HG03103 (cell line): ENCODE results near the gene KIRREL1.

Experiments used
- ATAC-seq: cut with Tn5 transposase; IDR thresholded peaks from one replicate; pipeline ENCODE4 v1.9.1; 2021; ENCODE audit warnings: low read depth; ENCODE audit not compliant: unreplicated experiment

Gene KIRREL1

DNA sequence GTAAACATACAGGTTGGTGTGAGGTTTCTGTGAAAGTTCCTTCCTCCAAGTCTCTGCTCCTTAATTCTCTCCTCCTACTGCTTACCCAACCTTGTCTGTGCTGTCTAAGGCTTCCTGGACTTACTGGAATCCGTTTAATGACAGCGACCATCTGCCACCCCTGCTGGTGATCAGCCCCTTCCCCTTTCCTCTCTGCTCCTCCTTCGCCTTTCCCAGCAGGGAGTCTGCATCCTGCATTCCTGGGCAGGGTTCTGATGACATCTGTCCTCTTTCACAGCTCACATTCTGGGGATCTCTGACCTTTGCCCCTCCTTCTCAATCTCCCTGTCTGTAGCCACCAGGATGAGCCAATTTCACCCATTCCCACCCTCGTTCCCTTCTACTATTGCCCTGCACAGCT, 66.5 kb downstream of the KIRREL1 start:
- no peak for ATAC-seq

GRCh38 chr1:158062174-158062573, 68.7 kb downstream of the KIRREL1 start:
- no peak for ATAC-seq

DNA sequence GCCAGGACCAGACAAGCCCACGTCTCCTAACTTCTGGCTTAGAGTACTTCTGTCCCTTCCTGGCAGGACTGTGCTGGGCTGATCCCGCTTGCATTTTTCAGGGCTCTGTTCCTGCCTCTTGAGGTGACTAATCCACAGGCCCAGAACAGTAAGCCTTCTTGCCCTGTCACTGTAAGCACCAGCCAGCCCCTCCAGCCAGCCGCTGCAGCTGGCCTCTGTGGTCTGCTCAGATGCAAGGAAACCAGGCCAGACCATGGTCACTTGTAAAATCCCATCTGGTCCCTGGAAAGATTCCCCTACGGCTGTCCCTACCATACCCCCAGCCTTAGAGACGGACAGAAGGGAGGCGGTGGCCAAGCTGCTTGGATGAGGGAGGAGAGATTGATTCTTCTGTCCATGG, 74.2 kb downstream of the KIRREL1 start:
- no peak for ATAC-seq

GRCh38 chr1:158068918-158069317, 75.5 kb downstream of the KIRREL1 start:
- ATAC-seq: no peak

GRCh38 chr1:158071138-158071537, 77.7 kb downstream of the KIRREL1 start:
- no peak for ATAC-seq

GRCh38 chr1:158075078-158075477, 81.6 kb downstream of the KIRREL1 start:
- no peak for ATAC-seq

DNA sequence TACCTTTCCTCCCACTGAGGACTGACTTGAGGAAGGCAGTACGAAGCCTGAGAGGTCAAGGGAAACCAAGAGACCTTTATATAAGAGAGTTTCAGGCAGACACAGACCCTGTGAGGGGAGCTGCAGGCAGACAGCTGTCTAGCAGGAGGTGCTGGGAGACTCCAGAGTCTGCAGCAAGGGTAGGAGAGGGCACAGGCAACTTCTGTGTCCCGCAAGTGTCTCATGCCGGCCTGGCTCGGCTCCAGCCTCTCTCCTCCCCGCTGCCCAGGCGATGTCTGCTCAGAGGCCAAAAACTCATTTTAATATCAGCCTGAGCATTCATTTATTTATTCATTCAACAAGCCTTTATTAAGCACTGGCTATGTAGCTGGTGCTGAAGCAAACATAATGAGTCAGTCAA, 83.0 kb downstream of the KIRREL1 start:
- ATAC-seq: no peak

DNA sequence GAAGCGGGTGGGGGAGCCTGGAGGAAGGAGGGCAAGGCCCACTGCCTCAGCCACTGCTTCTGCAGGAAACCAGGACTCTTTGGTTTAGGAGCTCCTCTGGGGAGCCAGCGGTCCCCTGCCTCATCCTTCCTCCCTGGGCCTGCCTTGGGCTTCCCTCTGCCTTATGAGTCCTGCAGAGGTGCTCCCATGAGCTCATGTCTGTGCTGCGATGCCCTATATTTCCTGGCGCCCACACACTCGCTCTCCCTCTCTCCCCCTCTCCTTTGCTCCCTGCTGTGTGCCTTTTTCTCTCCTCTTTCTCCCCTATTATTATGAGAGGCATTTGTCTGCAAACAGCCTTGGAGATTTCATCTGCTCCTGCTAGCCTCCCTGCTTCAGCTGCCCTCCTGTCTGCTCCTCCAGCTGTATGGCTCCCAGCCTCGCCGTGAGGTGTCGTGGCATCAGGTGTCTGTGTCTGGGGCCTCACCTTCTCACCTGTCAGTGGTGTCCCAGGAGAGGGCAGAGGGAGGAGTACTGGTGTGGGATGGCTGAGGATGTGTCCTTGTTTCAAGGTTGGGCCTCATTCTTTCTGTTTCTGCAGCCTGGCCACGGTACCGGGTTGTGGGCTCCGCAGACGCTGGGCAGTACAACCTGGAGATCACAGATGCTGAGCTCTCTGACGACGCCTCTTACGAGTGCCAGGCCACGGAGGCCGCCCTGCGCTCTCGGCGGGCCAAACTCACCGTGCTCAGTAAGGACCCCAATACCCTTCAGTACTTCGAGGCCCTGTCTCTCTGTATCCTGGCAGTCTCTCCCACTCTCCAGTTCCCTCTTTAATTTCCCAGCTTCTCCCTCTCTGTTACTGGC, 84.2 kb downstream of the KIRREL1 start:
- no peak for ATAC-seq

DNA sequence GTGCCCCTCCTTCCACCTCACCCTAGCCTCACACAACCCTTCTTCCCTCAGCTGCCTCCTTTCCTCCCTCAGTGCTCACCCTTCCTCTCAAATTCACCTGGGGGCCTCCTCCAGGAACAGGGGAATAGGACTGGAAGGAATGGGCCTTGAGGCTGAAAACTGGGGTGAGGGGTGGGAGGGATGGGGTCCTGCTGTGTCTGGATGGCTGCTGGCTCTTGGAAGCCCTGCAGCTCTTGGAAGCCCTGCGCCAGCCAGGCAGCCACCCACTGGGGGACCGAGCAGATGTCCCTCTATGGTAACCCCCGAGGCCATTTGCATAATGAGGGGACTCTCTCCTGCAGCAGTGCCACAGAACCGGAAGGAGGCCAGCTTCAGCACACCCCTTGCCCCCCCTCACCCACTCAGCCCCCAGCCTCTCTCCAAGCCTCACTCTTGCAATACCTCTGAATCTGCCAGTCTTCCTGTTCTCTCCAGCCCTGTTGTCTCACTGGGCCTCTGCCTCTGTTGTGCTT, 85.2 kb downstream of the KIRREL1 start:
- ATAC-seq: no peak

DNA sequence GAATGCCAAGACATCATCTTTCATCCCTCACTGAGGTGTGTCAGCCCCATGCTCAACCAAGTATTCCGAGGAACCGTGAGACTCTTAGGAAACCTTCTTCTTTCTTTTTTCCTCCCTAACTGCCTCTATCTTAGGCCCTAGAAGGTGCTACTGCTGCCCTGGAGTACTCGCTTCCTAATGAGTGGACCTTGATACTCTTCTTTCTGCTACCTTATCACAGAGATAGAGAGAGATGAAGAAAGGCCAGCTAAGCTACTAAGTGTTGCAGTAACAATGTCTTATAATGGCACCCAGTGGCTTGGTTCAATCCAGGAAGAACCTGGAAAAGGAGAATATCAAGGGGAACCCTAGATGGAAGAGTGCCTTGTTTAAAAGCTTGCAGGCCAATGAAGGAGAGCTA, 86.6 kb downstream of the KIRREL1 start:
- ATAC-seq: no peak

DNA sequence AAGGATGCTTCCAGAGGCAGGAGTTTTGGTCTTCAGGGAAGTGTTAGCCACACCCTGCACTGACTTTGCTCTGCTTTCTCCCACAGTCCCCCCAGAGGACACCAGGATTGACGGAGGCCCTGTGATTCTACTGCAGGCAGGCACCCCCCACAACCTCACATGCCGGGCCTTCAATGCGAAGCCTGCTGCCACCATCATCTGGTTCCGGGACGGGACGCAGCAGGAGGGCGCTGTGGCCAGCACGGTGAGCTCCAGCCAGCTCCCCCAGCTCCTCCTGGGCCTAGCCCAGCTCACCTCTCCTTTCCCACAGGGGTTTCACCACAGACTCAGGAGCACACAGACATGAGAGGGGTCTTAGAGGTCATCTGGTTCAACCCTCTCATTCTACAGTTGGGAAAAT, 90.9 kb downstream of the KIRREL1 start:
- no peak for ATAC-seq

DNA sequence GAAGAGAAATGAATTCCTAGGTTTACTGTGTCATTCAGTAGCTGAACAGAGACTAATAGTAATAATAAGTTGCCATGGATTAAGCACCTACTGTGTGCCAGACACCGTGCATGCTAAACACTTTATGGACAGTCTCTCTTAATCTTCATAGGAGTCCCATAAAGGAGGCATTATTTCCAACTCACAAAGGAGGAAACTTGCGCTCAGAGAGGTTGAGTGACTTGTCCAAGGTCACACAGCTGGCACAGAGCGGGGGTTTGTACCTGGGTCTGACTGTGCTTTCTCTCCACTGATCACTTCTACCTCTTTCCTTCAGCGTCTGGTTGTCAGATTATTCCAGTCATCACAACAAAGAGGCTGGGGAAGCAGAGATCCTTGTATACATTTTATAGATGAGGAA, 91.3 kb downstream of the KIRREL1 start:
- ATAC-seq: no peak

GRCh38 chr1:158087320-158087927, 94.0 kb downstream of the KIRREL1 start:
- no peak for ATAC-seq

GRCh38 chr1:158089476-158089875, 96.0 kb downstream of the KIRREL1 start:
- ATAC-seq: no peak

GRCh38 chr1:158089925-158090637, 96.6 kb downstream of the KIRREL1 start:
- no peak for ATAC-seq

- no peak for ATAC-seq
Measured at GRCh38 chr1:158093376-158093775, 99.9 kb downstream of the KIRREL1 start.

GRCh38 chr1:158094571-158094970, 101.1 kb downstream of the KIRREL1 start:
- no peak for ATAC-seq

DNA sequence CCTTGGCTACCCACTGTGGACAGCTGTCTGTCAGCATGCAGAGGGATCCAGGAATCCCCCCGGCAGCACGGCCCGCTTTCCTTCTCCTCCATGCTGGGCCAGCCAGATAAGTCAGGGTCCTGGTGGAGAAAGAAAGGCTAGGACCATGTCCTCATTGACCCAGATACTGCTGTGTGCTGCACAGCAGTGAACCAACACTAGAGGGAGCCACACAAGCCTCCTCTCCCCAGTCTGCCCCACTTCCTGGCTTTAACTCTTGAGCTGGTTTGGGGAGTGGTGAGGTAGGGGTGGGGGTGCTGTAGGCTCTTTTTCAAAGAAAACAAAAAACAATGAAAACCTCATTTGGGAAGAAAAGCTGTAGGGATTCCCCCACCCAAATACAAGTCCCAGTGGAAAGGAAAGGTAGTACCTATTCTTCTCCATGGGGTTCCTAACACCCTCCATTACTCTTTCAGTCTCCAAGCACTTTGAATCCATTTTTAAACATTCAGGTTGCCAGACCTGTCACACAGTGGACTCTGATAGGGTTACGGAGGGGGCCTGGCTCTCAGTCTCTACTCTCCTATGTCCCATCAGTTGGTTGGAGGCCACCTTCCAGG, 102.4 kb downstream of the KIRREL1 start:
- ATAC-seq: no peak

GRCh38 chr1:158098256-158098655, 104.8 kb downstream of the KIRREL1 start:
- ATAC-seq: no peak

DNA sequence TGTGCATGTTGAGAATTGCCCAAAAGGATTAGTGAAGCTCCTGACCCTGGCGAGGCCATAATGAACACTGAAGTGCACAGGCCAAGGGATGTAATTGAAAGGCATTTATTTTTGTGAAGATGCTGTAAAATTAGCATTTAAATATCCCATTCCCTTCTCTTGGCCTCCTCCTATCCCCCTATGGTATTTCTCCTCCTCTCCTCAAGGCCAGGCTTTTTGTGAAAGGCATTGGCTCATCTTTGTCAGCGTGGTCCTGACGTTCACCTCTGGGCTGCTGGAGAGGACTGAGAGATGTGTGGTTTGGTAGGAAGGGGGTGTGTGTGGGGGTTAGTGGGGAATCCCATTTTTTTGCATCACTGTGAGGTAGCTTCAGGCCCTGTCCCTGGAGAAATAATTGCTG, 105.7 kb downstream of the KIRREL1 start:
- no peak for ATAC-seq

DNA sequence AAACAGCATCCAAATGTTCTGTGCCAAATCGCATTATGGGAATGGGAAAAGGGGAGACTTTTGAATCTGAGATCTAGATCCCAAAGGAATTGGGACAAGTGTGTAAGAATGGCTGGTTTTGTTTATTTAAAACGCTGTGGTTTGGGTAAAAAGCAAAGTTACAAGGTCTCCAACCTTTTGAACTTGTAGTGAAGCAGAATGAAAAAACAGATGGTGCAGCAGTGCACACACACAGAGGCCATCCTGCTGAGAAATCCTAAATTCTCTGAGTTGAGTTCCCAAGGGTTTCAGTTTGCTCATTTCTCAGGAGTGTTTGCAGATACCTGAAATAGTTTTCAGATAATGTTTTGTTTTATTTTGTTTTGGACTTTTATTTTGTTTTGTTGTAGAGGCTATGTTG, 107.1 kb downstream of the KIRREL1 start:
- no peak for ATAC-seq
